ENCODE measurements around the gene PARVB. TPM values are rescaled to one million over a fixed set of nuclear protein-coding genes. Genes with fewer than 3 reads are reported as not detected.

PARVB gene
- total and polyA plus RNA-seq, 2 donors (not counting 3 experiments of a cell fraction or from before 2014, with no cell fraction given) = 155 to 162 TPM

GRCh38 chr22:43995057-43995685 is 28.9 kb upstream of the PARVB start:
- H3K4me1 ChIP-seq (ENCODE audit: control insufficient read depth, extremely low read depth, insufficient read depth, low read length) = peaks cover 6% of the 10 kb centered on the region
- no TSS peak for BruUV-seq (replicated peaks)
- DNase-seq (ENCODE audit: low read depth, low spot score) (no peak), FAIRE-seq (no peak)
- H4K20me1 ChIP-seq (replicated peaks; ENCODE audit: control insufficient read depth, extremely low read depth, insufficient read depth, low read length) = no peaks in the 10 kb centered on the region
- CTCF ChIA-PET = interaction anchor here (1.2 to 10.3 kb wide), 4 partner anchors 9 to 632 kb away, joined by 3 to 640 read pairs (median 50); no protein-coding TSS in a partner anchor
- no peak overlapping the region for H3K27ac ChIP-seq (ENCODE audit: insufficient read depth, low read depth, low read length)
- POLR2A ChIA-PET = no interaction called here
- H3K9me1 ChIP-seq (replicated peaks; ENCODE audit: control insufficient read depth, extremely low read depth, insufficient read depth, low read length) = no peaks in the 10 kb centered on the region
- peaks cover 17 to 29% of the 10 kb centered on the region in 2 experiments for H3K36me3 ChIP-seq (ENCODE audit: control insufficient read depth in 2 of 2, extremely low read depth in 1 of 2, insufficient read depth in 2 of 2, low read length in 2 of 2)
- H3K4me3 ChIP-seq (replicated peaks in 1 of 3; ENCODE audit: insufficient read depth in 1 of 3, low read depth in 1 of 3, low read length in 3 of 3) = no peak overlapping the region
- H3K9ac ChIP-seq (replicated peaks; ENCODE audit: extremely low read depth, insufficient read depth, low read length) = no peak overlapping the region
- no peaks in the 10 kb centered on the region for H3K9me3 ChIP-seq (replicated peaks; ENCODE audit: control insufficient read depth, insufficient read depth, low read length)
- dilution Hi-C loops (cut with MboI; ENCODE audit: extremely low pct_ligation_motif_present, low sequenced_read_pairs) = no loop called here
- H3K27me3 ChIP-seq (ENCODE audit: control insufficient read depth in 2 of 2, insufficient read depth in 2 of 2, low read length in 2 of 2) = no peaks in the 10 kb centered on the region
- H2AFZ ChIP-seq (ENCODE audit: low read depth, low read length) = no peak overlapping the region
- H3K79me2 ChIP-seq (ENCODE audit: control insufficient read depth, insufficient read depth, low read length) = peaks cover 3% of the 10 kb centered on the region
- no peak overlapping the region for H3K4me2 ChIP-seq (ENCODE audit: insufficient read depth, low read length)
- intact Hi-C loops (cut with micrococcal nuclease) = no loop called here
- TF ChIP-seq EZH2 (IDR thresholded peaks at IDR 0.05; ENCODE audit: borderline replicate concordance, low read depth, low read length, severe bottlenecking) = no peak
- TF ChIP-seq POLR2AphosphoS5 (IDR thresholded peaks at IDR 0.05; ENCODE audit: insufficient read depth, low read depth, low read length) = no peak
- TF ChIP-seq JUN (IDR thresholded peaks at IDR 0.05; ENCODE audit: borderline replicate concordance, insufficient read depth, insufficient read length, low read depth) = no peak
- TF ChIP-seq CTCF (IDR thresholded peaks at IDR 0.05; ENCODE audit: extremely low read depth in 1 of 2, insufficient read depth in 1 of 2, low read depth in 1 of 2, low read length in 2 of 2) = no peak
- no peak for TF ChIP-seq POLR2A (IDR thresholded peaks at IDR 0.05; ENCODE audit: low read depth, low read length)
- no peak for TF ChIP-seq GATA2 (IDR thresholded peaks at IDR 0.05; ENCODE audit: insufficient read depth, insufficient read length, low read depth, low read length)
- TF ChIP-seq, protein P1, sequence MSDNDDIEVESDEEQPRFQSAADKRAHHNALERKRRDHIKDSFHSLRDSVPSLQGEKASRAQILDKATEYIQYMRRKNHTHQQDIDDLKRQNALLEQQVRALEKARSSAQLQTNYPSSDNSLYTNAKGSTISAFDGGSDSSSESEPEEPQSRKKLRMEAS (IDR thresholded peaks at IDR 0.05; ENCODE audit: insufficient read depth, insufficient read length) = no peak
- no peak for TF ChIP-seq MYC (IDR thresholded peaks at IDR 0.05; ENCODE audit: low read depth, low read length)
- no peak for TF ChIP-seq FOS (IDR thresholded peaks at IDR 0.05; ENCODE audit: borderline replicate concordance, insufficient read depth, low read length)

Data from endothelial cell of umbilical vein (primary cell).